HG03039 (cell line): ENCODE results near the gene PRICKLE2.

Experiments
- ATAC-seq: cut with Tn5 transposase; IDR thresholded peaks from one replicate; pipeline ENCODE4 v1.9.1; 2021; ENCODE audit warnings: mild to moderate bottlenecking, moderate library complexity; ENCODE audit not compliant: unreplicated experiment

Gene PRICKLE2, protein sequence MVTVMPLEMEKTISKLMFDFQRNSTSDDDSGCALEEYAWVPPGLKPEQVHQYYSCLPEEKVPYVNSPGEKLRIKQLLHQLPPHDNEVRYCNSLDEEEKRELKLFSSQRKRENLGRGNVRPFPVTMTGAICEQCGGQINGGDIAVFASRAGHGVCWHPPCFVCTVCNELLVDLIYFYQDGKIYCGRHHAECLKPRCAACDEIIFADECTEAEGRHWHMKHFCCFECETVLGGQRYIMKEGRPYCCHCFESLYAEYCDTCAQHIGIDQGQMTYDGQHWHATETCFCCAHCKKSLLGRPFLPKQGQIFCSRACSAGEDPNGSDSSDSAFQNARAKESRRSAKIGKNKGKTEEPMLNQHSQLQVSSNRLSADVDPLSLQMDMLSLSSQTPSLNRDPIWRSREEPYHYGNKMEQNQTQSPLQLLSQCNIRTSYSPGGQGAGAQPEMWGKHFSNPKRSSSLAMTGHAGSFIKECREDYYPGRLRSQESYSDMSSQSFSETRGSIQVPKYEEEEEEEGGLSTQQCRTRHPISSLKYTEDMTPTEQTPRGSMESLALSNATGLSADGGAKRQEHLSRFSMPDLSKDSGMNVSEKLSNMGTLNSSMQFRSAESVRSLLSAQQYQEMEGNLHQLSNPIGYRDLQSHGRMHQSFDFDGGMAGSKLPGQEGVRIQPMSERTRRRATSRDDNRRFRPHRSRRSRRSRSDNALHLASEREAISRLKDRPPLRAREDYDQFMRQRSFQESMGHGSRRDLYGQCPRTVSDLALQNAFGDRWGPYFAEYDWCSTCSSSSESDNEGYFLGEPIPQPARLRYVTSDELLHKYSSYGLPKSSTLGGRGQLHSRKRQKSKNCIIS

DNA sequence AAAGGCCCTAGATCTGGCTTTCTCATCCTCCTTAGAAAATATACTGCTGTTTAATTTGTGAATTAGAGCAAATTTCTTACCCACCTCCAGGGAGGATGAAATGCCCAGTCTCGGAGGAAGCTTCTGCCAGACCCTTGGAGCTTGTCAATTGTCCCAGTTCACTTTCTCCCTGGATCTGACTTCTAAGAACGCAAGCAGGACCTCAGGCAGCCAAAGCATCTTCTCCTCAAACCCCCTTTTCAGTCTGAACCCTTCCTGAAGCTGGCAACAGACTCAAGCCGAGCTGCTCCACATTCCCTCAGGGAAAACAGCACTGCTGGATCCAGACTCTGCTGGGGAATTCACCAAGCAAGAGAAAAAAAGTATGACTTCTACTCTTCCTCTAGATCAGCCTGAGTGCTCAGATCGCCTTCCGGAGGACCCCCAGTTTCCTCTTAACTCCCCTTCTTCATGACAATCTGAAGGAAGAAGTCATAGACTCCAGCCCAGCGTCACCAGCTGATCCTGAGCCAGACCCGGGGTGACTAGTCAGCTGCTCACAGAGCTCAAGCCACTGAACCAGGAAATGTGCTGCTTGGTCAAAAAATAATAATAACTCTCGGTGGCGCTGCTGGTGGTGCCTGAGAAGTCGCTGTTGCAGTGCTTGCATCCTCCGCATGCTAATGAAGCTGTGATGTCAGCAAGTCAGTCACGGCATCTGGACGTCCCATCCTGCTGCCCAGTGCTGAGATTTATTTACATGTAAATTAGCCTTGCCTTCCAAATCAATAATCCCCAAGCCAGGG lies at the start of gene PRICKLE2:
TSS of gene PRICKLE2 (minus strand) at position 641 of the 785 bp plus-strand sequence. CDS start 26,539 bp downstream, outside the sequence.
- peak; percentile 96 for ATAC-seq

DNA sequence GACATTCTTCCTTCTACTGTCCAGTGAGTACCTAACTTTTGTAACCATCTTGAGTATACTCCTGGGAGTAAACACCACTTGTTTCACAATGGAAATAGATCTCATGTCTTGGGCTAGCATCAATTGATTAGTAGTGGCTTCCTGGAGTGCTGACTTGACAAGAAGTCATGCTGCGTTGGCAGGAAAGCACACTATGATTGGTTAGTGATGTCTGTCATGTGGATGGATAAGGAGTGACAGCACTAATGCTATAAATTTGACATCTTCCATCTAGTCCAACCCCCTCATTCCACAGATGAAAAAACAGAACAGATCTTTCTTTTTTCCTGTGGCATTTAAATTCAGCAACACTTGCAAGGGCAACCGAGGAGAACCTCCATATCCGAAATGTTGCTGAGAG lies 47.6 kb upstream of the PRICKLE2 start:
- no peak for ATAC-seq

- ATAC-seq: no peak
Observed at GRCh38 chr3:64272271-64272670, 47.0 kb upstream of the PRICKLE2 start.

GRCh38 chr3:64271631-64272030 lies 46.4 kb upstream of the PRICKLE2 start:
- ATAC-seq: no peak

- no peak for ATAC-seq
Observed at GRCh38 chr3:64270866-64271260, 45.6 kb upstream of the PRICKLE2 start.

DNA sequence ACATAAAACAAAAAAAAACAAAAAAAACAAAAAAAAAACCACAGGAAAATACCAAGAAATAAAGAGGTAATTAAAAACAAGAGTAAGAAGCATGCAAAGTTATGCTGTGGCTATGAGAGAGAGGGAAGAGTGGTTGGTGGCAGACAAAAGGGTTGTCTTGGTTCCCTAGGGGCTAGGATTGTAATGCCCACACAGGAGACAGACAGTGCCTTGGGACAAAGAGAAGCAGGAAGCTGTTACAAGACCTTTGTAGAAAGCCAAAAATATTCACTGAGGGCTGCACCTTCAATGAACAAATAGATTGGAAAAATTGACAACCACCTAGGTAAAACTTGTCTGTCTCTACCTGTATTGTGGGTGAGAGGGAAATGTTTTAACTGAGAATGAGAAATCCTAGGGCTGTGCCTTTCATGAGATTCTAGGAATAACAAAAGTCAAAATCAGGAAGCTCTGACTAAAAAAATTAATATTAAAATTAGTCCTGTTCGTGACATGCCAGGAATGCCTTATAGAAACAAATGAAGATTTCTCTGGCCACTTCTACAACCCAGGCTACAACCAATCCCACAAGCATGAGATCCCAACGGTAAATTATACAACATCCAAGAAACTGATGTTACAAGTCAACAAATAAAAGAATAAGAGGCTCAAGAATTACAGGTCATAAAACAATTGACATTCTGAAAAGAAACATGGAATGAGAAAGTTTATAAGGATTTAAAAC lies 45.0 kb upstream of the PRICKLE2 start:
- ATAC-seq: no peak

- ATAC-seq: no peak
Observed at GRCh38 chr3:64268926-64269325, 43.7 kb upstream of the PRICKLE2 start.

DNA sequence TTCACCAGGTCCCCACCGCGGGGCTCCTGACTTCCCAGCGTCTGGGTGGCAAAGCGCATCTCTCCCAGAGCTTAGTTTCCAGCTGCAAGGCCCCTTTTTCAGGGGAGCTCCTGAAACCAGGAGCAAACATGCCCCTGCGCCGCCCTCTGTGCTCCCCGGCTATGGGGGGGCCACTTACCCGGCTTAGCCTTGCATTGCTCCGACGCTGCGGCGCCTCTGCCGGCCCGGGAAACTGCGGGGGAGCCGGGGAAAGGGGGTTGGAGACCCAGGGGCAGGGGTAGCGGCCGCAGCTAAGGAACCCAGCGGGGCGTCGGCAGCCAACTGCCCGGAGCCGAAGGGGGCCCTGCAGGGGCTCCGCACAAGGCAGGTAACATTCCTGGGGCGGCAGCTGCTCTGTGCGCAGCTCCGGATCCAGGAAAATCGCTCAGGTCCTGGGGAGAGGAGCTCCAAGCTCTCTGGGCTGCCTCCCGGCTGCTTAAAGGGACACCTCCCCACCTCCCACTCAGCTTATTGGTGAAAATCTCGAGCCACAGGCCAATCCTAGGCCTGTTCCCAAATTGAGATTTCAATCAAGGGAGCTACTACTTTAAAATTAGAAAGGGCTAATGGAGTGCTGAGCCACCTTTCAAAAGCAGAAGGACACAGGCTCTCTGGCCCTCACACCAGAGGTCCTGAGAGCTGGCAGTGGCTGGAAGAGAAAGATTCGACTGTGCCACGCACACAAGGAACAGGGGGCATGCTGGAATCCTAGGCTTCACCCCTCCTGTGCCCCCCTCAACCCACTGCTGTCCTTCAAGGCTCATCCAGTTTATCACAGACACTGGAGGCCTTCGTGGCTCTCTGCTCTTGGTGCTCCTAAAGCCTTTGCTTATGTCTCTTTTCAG lies 42.7 kb upstream of the PRICKLE2 start:
- no peak for ATAC-seq

DNA sequence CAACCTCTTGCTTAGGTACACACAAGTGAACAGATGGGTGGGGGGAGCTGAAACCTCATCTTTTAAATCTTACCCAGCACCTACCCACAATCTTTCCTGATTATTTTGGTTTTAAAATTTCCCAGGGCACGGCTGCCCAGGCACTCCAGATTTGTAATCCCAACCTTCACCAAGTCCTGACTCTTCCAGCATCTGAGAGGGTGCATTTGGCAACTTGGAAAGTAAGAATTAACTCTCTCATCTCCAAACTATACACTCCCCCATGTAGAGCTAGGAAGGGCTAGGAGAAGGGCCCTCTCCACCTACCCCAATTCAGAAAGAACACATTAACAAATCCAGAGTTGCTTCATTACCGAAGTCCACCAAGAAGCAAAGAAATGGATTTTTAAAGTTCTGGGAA lies 41.7 kb upstream of the PRICKLE2 start:
- ATAC-seq: no peak

DNA sequence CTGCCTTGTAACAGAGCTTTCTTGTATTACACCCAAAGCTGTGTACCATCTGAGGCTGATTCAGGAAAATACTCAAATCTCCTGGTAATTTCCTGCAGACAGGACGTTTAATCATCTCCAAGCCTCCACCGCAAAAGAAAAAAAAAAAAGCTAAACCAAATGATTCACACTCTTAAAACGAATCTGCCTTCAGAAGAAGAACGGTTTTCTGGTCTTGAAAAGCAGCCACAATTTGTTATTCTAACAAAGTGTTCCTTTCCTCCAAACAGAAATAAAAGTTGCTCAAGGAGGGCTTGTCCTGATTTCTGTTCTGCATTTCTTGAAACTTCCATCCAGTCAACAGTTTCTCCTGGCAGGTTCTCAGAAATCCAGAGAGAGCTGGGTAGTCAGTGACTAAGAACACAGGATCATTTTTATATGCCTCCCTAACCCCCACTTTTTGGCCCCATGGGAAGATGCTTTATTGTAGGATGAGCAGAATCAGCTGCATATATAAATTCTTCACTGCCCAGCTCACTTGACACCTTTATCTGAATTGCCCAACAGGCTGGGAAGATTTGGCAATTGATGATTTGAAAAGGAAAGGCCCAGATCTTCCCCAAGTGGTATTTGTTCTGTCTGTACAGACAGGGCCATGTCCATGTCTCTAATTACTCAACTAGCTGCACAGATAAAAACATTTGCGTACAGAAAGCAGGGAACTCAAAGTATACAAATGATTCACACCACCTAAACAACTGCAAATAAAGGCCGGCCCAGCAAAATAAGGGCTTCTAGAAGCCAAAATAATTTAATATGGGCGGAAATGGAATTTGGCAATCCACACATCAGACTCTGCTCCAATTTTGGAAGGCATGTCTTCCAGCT lies 41.0 kb upstream of the PRICKLE2 start:
- no peak for ATAC-seq

DNA sequence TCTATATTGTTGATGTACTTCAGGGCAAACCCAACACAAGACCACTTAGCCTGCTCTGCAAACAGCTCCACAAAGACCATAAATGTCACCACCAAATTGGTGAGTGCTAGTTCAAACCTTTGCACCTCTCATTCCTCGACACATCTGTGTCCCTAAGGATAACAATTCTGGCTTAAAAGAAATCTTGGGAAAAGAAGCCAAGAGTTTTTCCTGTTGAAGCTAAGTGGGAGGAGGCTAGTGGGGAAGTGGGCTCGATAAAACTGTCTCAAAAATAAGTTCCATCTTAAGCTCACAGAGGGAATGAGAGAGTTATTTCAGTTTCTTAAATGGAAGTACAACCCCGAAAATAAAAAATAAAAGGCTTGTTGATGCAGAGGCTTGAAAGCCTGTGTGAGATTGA lies 40.4 kb upstream of the PRICKLE2 start:
- no peak for ATAC-seq

DNA sequence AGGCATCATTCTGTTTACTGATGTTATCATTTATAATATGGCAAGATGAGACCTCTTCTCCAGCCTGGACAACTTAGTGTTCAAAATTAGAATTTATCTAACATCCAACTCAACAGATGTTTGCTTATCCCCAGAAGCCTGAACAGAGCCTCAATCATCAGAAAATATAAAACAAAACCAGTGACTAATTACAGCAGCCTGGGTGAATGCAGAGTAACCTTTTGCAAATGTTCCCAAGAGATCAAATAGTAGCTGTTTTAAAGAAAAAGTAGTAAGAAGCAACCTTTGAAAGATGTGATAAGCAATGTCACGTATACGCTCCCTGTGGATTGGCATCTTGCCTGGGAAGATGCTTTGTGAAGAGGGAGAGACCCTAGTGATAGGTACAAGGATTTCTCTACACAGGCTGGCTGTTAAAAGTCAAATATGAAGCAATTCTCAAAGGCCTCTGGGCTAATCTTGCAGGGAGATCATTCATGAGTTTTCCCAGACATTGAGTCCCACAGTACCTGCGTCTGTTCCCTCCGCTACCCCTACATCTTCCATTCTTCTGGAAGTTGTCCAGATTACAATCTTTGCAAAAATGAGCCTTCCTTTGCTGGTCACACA lies 39.3 kb upstream of the PRICKLE2 start:
- no peak for ATAC-seq

GRCh38 chr3:64262574-64263114 lies 37.4 kb upstream of the PRICKLE2 start:
- no peak for ATAC-seq

DNA sequence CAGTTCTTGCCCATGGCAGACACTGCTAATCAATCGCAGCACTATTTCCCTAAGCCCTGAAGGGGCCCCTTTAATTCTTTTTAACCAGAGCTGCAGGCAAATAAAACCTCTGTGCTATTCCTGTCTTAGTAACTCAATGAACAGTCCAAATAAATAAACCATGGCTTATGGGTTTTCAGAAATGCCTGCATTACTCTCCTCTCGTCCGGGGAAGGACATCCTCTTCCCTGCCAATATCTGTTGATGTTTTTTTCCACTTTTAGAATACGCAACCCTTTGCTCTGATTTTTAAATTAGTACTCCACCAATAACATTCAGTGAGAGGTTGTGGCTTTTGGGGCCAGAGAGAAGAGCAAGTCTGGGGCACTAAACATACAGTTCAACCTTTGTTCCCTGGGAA lies 35.2 kb upstream of the PRICKLE2 start:
- ATAC-seq: no peak

DNA sequence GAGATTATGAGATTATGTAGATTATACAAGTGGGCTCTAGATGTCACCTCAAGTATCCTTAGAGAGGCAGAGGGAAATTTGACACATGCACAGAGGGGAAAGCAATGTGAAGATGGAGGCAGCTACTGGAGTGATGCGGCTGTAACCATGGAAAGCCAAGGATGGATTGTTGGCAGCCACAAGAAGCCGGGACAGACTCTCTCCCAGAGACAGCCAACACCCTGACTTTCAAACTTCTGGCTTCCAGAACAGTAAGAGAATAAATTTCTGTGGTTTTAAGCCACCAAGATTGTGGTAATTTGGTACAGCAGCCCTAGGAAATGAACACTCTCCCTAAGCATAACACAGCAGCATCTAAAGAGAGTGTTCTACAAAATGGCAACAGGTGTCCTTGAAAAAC lies 34.4 kb upstream of the PRICKLE2 start:
- ATAC-seq: no peak

DNA sequence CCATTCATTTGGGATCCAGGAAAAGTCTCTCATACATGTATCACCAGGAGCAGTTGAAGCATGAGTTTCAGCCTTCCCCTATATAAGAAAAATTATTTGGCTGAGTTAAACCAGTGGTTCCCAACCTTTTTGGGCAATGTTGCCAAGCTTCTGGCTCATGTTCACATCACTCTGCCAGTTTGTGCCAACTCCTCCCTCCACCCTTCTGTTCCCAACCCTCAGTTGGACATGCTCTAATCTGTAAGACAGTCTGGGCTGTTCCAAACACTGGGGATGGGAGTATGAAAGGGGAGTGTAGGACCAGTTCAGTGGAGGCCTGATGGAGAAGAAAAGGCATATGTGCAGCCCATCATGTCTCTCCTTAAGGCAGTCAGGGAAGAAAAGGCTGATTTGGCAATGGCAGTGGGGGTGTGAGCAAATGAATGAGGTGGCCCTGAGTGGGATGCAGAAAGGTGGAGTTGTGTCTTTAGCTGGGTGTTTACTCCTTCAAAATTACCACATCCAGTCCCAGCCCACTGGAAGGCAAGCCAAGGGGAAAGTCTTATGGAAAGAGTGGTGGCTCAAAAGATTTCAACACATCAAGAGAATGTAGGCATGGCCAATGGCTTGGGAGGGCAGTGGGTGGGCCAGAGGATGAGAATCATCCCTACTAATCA lies 32.0 kb upstream of the PRICKLE2 start:
- no peak for ATAC-seq

- no peak for ATAC-seq
Observed at GRCh38 chr3:64255741-64256340, 30.6 kb upstream of the PRICKLE2 start.
